Liver (tissue), 9 donors: ENCODE data around the gene CD164. TPM values are rescaled to one million over a fixed set of nuclear protein-coding genes. Genes with fewer than 3 reads are reported as not detected.

Experiments used
- DNase-seq: peaks from one replicate; pipeline ENCODE4 v3.0.0-alpha.2; 2017; ENCODE audit warnings: low spot score
- H3K27ac ChIP-seq, 2 donors: one replicate each; pipeline ENCODE4 v1.7.0; 2013; ENCODE audit warnings: inconsistent platforms in 2 of 2, low read length in 2 of 2, control low read depth in 1 of 2, low read depth in 1 of 2, mild to moderate bottlenecking in 1 of 2
- H3K27me3 ChIP-seq, 4 donors: one replicate each; pipeline versions ENCODE4 v1.6.1 to v1.7.0; 2013; ENCODE audit warnings: low read length in 3 of 4, inconsistent platforms in 1 of 4, mild to moderate bottlenecking in 1 of 4, moderate library complexity in 1 of 4; ENCODE audit not compliant: control insufficient read depth in 4 of 4, insufficient read depth in 4 of 4
- H3K36me3 ChIP-seq, 4 donors: one replicate each; pipeline versions ENCODE4 v1.6.1 to v1.7.0; 2013; ENCODE audit warnings: low read length in 3 of 4, mild to moderate bottlenecking in 3 of 4, low read depth in 1 of 4, moderate library complexity in 1 of 4; ENCODE audit not compliant: control insufficient read depth in 4 of 4, insufficient read depth in 3 of 4
- H3K4me1 ChIP-seq, 4 donors: one replicate each; pipeline versions ENCODE4 v1.6.1 to v1.7.0; 2013; ENCODE audit warnings: low read length in 3 of 4, mild to moderate bottlenecking in 3 of 4, moderate library complexity in 1 of 4; ENCODE audit not compliant: control insufficient read depth in 4 of 4, insufficient read depth in 4 of 4
- H3K4me3 ChIP-seq, 3 donors: one replicate each; pipeline versions ENCODE4 v1.6.1 to v1.7.0; 2013; ENCODE audit warnings: low read length in 3 of 3, control low read depth in 1 of 3, low read depth in 1 of 3, mild to moderate bottlenecking in 1 of 3
- H3K9ac ChIP-seq, 2 donors: one replicate each; pipeline ENCODE4 v1.7.0; 2013; ENCODE audit warnings: low read length in 2 of 2, mild to moderate bottlenecking in 2 of 2, moderate library complexity in 2 of 2, control low read depth in 1 of 2, low read depth in 1 of 2
- H3K9me3 ChIP-seq, 4 donors: one replicate each; pipeline versions ENCODE4 v1.6.1 to v1.7.0; 2013; ENCODE audit warnings: low read length in 3 of 4; ENCODE audit not compliant: control insufficient read depth in 4 of 4
- CTCF ChIP-seq: fragments of 150-350 bp; IDR thresholded peaks from 2 replicates; pipeline ENCODE4 v1.5.1; 2017; ENCODE audit warnings: improper control_type of control experiment, low read depth, low read length; ENCODE audit not compliant: missing input control
- EGR1 ChIP-seq, 2 donors: IDR thresholded peaks; 2 replicates each; pipeline ENCODE4 v1.6.1; 2016 to 2018; ENCODE audit warnings: antibody characterized with exemption in 2 of 2, low read depth in 2 of 2
- FOXA1 ChIP-seq: IDR thresholded peaks from 2 replicates; pipeline ENCODE4 v1.6.1; 2016; ENCODE audit warnings: antibody characterized with exemption
- FOXA2 ChIP-seq: IDR thresholded peaks from 2 replicates; pipeline ENCODE4 v1.6.1; 2016; ENCODE audit warnings: antibody characterized with exemption
- GABPA ChIP-seq, 2 donors: IDR thresholded peaks in 1 of 2; conservative IDR thresholded peaks in 1 of 2; 2 replicates each; pipeline ENCODE4 v1.6.1; 2016; ENCODE audit warnings: antibody characterized with exemption in 2 of 2, mild to moderate bottlenecking in 1 of 2, moderate library complexity in 1 of 2
- HNF4A ChIP-seq, 2 donors: conservative IDR thresholded peaks; 2 replicates each; pipeline ENCODE4 v1.6.1; 2016; ENCODE audit warnings: antibody characterized with exemption in 2 of 2, mild to moderate bottlenecking in 2 of 2
- HNF4G ChIP-seq: IDR thresholded peaks from 2 replicates; pipeline ENCODE4 v1.6.1; 2016; ENCODE audit warnings: antibody characterized with exemption
- JUND ChIP-seq, 2 donors: IDR thresholded peaks; 2 replicates each; pipeline ENCODE4 v1.6.1; 2016; ENCODE audit warnings: antibody characterized with exemption in 2 of 2
- MAX ChIP-seq: IDR thresholded peaks from 2 replicates; pipeline ENCODE4 v1.6.1; 2016; ENCODE audit warnings: antibody characterized with exemption
- NR2F2 ChIP-seq: IDR thresholded peaks from 2 replicates; pipeline ENCODE4 v1.6.1; 2016; ENCODE audit warnings: antibody characterized with exemption
- RAD21 ChIP-seq, 2 donors: IDR thresholded peaks; 2 replicates each; pipeline ENCODE4 v1.6.1; 2016; ENCODE audit warnings: antibody characterized with exemption in 2 of 2, mild to moderate bottlenecking in 2 of 2
- RXRA ChIP-seq, 2 donors: IDR thresholded peaks; 2 replicates each; pipeline ENCODE4 v1.6.1; 2017 to 2018; ENCODE audit warnings: antibody characterized with exemption in 2 of 2, mild to moderate bottlenecking in 1 of 2
- SP1 ChIP-seq: IDR thresholded peaks from 2 replicates; pipeline ENCODE4 v1.6.1; 2018; ENCODE audit warnings: antibody characterized with exemption, mild to moderate bottlenecking
- TAF1 ChIP-seq: conservative IDR thresholded peaks from 2 replicates; pipeline ENCODE4 v1.6.1; 2016; ENCODE audit warnings: antibody characterized with exemption, mild to moderate bottlenecking
- YY1 ChIP-seq: IDR thresholded peaks from 2 replicates; pipeline ENCODE4 v1.6.1; 2016; ENCODE audit warnings: antibody characterized with exemption, mild to moderate bottlenecking
- ZBTB33 ChIP-seq: IDR thresholded peaks from 2 replicates; pipeline ENCODE4 v1.6.1; 2016; ENCODE audit warnings: antibody characterized with exemption
- WGBS: extraction: QIAGEN DNeasy Blood & Tissue Kit; methylation state at CpG from one replicate; pipeline ENCODE4 v1.1.7; 2013; 5-methylcytosine and 5-hydroxymethylcytosine counted together
- polyA plus RNA-seq, 2 donors: library from polyadenylated mRNA; stranded (reverse) in 1 of 2; unstranded in 1 of 2; fragments of 200-250 nt in 1 of 2; fragments of >200 nt in 1 of 2; fragmentation: Nextera tagmentation in 1 of 2; extraction: Ambion mirVana in 1 of 2; gene quantifications; one replicate each; pipeline versions ENCODE4 v1.2.1 to v1.2.3, GENCODE V29; 2013 to 2015
- total RNA-seq, 2 donors: library from RNA; depleted of rRNA; stranded (reverse); fragments of >200 nt; gene quantifications; one replicate each; pipeline ENCODE4 v1.2.3, GENCODE V29; 2014
- TF ChIP-seq, protein P1 (sequence below): IDR thresholded peaks from 2 replicates; pipeline ENCODE4 v1.6.1; 2016; ENCODE audit warnings: antibody characterized with exemption
- TF ChIP-seq, protein P2 (sequence below): IDR thresholded peaks from 2 replicates; pipeline ENCODE4 v1.6.1; 2016; ENCODE audit warnings: antibody characterized with exemption, mild to moderate bottlenecking
- donor health status: healthy.
- donor health status: healthy.
- donor health status: healthy.
- donor health status: healthy.
- donor health status: healthy.

CD164 gene
- 100 to 1,000 TPM in 1 of 2 donors, 10 to 100 TPM in 1; 84.5 to 218 TPM for total RNA-seq
- 100 to 1,000 TPM; 120 to 144 TPM for polyA plus RNA-seq

DNA sequence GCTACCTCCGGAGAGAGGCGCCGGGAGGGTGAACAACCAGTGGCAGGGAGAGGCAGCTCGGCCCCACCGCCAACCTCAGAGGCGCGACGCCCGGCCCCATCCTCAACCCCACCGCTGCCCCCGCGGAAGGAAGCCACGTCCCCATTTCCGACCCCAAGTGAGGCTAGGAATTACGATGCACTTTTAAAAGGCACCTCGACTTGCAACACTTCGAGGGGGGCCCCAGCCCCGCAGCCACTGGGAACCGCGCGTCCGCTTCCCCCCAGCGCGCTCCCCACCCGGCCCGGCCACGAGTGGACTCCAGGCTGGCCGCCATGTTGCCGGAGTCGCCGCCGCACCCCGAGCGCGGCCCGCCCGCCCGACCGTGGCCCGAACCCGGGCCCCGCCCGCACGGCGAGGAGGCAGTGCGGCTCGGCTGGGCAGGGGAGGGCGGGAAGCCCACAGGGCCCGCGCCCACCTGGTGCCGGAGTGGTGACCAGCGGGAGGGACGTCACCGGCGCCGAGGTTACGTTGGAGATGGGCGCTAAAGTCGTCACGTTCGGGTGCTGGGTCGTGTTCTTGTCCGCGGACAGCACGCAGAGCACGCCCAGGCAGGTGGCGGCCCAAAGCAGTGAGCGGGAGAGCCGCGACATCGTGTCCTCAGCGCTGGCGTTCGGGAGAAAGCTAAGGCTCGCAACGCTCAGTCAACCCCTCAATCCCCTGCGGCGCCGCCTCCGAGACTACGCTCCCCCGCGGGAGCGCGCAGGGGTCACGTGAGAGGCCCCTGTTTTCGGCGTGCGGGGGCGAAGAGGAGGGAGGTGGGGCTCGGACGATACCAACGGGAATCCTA, at the start of gene CD164:
TSS of gene CD164 (minus strand) at position 721 of the 829 bp plus-strand sequence. CDS start at position 632, 89 bp downstream.
- Histone ChIP-seq H3K4me3 (peak within 1 kb of the TSS; percentile 97 to 99 (median 99)), H3K9me3 (no peaks in the 10 kb centered on the region), H3K27ac (peak within 1 kb of the TSS; percentile 98 to 100), H3K9ac (peak within 1 kb of the TSS; percentile 90 to 99), H3K27me3 (no peaks in the 10 kb centered on the region), H3K36me3 (peaks cover 0 to 8% (median 6%) of the 10 kb centered on the region in 4 donors), H3K4me1 (peaks cover 0 to 26% (median 23%) of the 10 kb centered on the region in 4 donors)
- WGBS: under 1% methylated on average over 93 of the region's 93 CpGs
- TF ChIP-seq RAD21 (IDR thresholded peaks at IDR 0.05) (no peak), FOXA2 (no peak), HNF4G (no peak), HNF4A (conservative IDR thresholded peaks at IDR 0.05) (no peak), SP1 (no peak), JUND (IDR thresholded peaks at IDR 0.05) (no peak), NR2F2 (peak; percentile 16), MAX (no peak), RXRA (IDR thresholded peaks at IDR 0.05) (peak; percentile 21 to 47), FOXA1 (no peak), GABPA (IDR thresholded peaks at IDR 0.05 in 1 of 2, conservative IDR thresholded peaks at IDR 0.05 in 1 of 2) (no peak), CTCF (no peak), EGR1 (IDR thresholded peaks at IDR 0.05; ENCODE audit: low read depth in 2 of 2) (peak; percentile 99), YY1 (no peak), TAF1 (peak; percentile 79), ZBTB33 (peak; percentile 82)
- TF ChIP-seq, protein P1, sequence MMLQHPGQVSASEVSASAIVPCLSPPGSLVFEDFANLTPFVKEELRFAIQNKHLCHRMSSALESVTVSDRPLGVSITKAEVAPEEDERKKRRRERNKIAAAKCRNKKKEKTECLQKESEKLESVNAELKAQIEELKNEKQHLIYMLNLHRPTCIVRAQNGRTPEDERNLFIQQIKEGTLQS: no peak
- TF ChIP-seq, protein P2, sequence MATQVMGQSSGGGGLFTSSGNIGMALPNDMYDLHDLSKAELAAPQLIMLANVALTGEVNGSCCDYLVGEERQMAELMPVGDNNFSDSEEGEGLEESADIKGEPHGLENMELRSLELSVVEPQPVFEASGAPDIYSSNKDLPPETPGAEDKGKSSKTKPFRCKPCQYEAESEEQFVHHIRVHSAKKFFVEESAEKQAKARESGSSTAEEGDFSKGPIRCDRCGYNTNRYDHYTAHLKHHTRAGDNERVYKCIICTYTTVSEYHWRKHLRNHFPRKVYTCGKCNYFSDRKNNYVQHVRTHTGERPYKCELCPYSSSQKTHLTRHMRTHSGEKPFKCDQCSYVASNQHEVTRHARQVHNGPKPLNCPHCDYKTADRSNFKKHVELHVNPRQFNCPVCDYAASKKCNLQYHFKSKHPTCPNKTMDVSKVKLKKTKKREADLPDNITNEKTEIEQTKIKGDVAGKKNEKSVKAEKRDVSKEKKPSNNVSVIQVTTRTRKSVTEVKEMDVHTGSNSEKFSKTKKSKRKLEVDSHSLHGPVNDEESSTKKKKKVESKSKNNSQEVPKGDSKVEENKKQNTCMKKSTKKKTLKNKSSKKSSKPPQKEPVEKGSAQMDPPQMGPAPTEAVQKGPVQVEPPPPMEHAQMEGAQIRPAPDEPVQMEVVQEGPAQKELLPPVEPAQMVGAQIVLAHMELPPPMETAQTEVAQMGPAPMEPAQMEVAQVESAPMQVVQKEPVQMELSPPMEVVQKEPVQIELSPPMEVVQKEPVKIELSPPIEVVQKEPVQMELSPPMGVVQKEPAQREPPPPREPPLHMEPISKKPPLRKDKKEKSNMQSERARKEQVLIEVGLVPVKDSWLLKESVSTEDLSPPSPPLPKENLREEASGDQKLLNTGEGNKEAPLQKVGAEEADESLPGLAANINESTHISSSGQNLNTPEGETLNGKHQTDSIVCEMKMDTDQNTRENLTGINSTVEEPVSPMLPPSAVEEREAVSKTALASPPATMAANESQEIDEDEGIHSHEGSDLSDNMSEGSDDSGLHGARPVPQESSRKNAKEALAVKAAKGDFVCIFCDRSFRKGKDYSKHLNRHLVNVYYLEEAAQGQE: peak; percentile 75
- peak; percentile 91 for DNase-seq
